ENCODE measurements around the gene BNIPL.

BNIPL gene

DNA sequence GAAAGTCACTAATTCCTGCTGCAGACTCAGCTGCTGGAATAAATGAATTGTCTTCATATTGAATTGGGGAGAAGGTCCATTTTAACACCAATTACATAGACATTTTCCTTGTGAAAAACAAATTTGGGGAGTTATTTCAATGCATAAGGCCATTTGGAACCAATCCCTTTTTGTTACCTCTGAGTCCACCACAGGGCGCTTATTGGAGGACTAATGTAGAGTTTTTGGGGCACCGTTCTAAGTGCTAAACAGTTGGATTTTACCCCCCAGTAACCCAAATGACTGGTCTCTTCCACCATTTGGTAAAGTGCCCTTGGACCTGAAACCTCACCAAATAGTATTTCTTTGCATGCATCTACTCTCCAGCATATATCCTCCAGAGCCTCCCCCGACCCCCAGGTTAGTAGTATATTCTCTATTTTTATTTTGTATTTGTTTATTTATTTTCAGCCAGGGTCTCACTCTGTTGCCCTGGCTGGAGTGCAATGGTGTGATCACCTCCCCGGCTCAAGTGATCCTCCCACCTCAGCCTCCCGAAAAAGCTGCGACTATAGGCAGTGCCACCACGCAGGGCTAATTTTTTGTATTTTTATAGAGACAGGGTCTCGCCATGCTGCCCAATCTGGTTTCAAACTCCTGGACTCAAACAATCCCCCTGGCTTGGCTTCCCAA, 26.6 kb upstream of the BNIPL start:
- no peak for DNase-seq (ENCODE audit: low read depth in 2 of 2)

DNA sequence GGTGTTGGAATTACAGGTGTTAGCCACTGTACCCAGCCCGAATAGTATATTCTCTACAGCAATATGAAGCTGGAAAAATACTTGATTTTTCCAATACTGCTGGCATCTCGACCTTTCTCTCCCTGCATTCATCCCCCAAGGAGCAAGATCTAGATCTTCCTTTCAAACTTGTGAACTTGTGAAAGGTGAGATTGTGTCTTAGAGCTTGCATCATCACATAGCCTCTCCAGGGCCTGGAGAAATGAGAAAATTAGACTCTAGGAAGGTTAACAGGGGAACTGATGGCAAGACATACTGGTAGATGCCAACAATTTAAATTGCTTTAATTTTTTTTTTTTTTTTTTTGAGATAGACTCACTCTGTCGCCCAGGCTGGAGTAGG, 26.1 kb upstream of the BNIPL start:
- no peak for DNase-seq (ENCODE audit: low read depth in 2 of 2)

GRCh38 chr1:151011154-151011850, 25.1 kb upstream of the BNIPL start:
- no peak for DNase-seq (ENCODE audit: low read depth in 2 of 2)

GRCh38 chr1:151012684-151013471, 23.5 kb upstream of the BNIPL start:
- no peak for DNase-seq (ENCODE audit: low read depth in 2 of 2)

- no peak for DNase-seq (ENCODE audit: low read depth in 2 of 2)
Measured at GRCh38 chr1:151013518-151013917, 22.9 kb upstream of the BNIPL start.

GRCh38 chr1:151024540-151025146, 11.7 kb upstream of the BNIPL start:
- peak; percentile 66 to 73 for DNase-seq (ENCODE audit: low read depth in 2 of 2)

- no peak for DNase-seq (ENCODE audit: low read depth in 2 of 2)
Measured at GRCh38 chr1:151026460-151026859, 9.9 kb upstream of the BNIPL start.

DNA sequence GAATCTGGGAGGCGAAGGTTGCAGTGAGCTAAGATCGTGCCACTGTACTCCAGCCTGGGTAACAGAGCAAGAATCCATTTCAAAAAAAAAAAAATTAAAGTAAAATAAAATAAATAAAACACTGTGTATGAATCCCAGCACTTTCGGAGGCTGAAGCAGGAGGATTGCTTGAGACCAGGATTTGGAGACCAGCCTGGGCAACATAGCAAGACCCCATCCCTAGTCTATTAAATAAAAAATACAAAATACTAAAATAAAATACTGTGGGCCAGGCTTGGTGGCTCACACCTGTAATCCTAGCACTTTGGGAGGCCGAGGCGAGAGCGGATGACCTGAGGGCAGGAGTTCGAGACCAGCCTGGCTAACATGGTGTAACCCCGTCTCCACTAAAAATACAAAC, 4.2 kb upstream of the BNIPL start:
- DNase-seq (ENCODE audit: low read depth in 2 of 2) = no peak

DNA sequence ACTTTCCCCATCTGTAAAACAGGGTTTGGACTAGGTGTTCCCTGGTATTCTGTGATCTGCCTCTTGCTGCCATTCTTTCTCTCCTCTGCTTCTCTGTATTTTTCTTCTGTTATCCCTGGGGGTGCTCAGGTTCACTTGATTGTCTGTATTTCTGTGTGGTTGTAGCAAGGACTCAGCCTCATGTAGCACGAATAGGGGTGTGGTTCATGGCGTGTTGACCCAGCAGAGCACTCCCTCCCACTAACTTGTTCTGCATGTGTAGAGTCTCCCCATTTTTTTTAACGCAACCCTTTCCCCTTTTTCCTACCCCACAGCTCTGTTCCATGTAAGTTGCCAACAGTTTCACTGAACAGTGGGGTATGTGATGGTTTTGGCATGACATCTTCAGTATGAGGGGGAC, 1.2 kb upstream of the BNIPL start:
- DNase-seq (ENCODE audit: low read depth in 2 of 2) = no peak

DNA sequence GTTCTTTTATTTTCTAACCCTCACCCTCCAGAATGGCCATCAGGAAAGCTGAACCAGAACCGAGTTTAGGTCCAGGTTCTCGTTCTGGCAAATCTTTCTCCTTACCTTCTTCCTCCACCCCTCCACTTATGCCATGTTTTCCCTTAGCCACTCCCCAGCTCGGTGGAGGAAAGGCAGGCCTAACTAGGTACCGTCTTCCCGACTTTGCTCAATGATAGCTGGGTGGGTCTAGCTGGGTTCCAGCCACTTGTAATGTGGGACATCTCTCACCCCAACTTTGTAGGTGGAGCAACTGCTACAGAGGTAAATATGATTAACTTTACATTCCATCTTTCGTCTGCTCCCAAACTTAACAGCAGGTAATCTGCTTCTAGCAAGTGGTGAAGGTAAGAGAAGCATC, 646 bp downstream of the BNIPL start:
- no peak for DNase-seq (ENCODE audit: low read depth in 2 of 2)

GRCh38 chr1:151039521-151039920, 3.1 kb downstream of the BNIPL start:
- no peak for DNase-seq (ENCODE audit: low read depth in 2 of 2)

DNA sequence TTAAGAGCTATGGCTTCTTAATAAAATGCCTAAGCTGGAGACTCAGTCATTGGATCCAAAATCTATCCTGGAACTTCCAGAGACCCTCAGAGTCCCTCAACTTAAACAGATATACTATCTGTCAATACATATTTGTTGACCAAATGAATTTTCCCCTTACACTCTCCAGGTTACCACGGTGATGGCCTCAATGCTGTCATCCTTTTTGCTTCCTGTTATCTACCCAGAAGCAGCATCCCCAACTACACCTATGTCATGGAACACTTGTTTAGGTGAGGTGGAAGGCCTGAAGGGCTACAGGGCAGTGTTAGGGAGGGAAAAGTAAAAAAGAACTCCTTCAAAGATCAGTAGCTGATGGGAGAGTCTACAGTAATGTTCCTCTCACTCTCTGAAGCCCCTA, 6.8 kb downstream of the BNIPL start:
- no peak for DNase-seq (ENCODE audit: low read depth in 2 of 2)

GRCh38 chr1:151047591-151047924, 11.2 kb downstream of the BNIPL start, which contains the start of gene C1orf56:
Gene C1orf56, plus strand, starts transcription at chr1:151047751. Its CDS starts 97 bp downstream, at chr1:151047848.
- peak; percentile 47 to 59 for DNase-seq (ENCODE audit: low read depth in 2 of 2)

DNA sequence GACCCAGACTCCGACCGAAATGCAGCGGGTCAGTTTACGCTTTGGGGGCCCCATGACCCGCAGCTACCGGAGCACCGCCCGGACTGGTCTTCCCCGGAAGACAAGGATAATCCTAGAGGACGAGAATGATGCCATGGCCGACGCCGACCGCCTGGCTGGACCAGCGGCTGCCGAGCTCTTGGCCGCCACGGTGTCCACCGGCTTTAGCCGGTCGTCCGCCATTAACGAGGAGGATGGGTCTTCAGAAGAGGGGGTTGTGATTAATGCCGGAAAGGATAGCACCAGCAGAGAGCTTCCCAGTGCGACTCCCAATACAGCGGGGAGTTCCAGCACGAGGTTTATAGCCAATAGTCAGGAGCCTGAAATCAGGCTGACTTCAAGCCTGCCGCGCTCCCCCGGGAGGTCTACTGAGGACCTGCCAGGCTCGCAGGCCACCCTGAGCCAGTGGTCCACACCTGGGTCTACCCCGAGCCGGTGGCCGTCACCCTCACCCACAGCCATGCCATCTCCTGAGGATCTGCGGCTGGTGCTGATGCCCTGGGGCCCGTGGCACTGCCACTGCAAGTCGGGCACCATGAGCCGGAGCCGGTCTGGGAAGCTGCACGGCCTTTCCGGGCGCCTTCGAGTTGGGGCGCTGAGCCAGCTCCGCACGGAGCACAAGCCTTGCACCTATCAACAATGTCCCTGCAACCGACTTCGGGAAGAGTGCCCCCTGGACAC, 11.7 kb downstream of the BNIPL start:
- DNase-seq (ENCODE audit: low read depth in 2 of 2) = peak; percentile 51 to 53

- DNase-seq (ENCODE audit: low read depth in 2 of 2) = no peak
Measured at GRCh38 chr1:151048645-151049032, 12.3 kb downstream of the BNIPL start.

GRCh38 chr1:151049458-151049857, 13.1 kb downstream of the BNIPL start:
- no peak for DNase-seq (ENCODE audit: low read depth in 2 of 2)

GRCh38 chr1:151050051-151050688, 13.8 kb downstream of the BNIPL start:
- no peak for DNase-seq (ENCODE audit: low read depth in 2 of 2)

DNA sequence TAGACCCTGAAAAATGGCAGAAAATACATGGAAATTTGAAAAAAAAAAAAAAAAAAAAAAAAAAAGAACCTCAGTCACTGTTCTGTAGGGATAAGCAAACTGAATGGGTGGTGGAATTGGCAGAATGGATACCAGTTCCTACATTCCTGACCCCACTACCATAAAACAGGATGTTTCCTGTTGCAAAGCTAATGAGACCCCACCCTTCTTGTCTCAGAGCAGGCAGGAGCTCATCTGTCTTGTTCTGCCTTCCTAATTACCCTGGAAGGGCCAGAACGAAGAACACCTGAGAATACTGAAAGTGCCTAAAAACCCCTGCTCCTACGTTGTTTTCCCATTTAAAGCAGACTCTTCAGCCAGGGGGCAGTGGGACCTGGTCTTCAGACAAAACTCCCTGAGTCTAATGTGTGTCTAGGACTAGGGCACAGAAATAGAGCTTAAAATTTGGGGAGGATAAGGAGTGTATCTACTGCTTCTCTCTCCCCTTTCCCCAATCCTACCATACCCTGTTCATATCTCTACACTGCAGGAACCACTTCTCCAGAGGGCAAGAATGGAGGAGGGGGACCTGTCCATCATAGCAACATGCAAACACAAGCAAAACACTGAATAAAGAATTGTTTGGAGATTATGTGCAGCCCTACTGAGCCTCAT, 15.1 kb downstream of the BNIPL start:
- no peak for DNase-seq (ENCODE audit: low read depth in 2 of 2)

DNA sequence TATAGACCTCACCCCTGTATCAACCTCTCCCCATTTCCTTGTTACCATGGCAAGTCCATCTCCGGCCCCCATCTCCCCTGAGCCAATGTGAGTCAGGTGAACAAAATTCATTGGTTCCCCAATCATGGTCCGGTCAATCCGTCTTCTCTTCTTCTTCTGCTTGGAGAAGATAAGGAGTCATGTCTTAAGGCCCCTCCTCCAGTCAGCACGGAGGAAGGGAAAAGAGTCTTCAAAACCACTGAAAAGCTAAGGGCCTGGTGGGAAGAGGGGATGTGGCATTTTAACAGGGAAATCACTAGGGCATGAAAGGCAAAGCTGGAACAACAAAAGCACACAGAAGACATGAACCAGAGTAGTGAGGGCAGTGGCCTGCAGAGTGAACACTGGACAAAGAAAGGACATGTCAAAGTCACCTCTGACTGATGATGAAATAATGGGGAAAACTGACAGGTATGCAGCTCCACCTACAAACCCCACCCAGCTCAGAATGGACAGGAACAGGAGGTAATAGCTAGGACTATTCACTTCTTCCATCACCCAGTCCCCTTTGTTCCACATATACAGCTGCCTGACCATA, 18.7 kb downstream of the BNIPL start:
- DNase-seq (ENCODE audit: low read depth in 2 of 2) = no peak

GRCh38 chr1:151055581-151055980, 19.2 kb downstream of the BNIPL start:
- DNase-seq (ENCODE audit: low read depth in 2 of 2) = no peak

Data from stimulated activated CD8-positive, alpha-beta memory T cell treated with anti-CD3 and anti-CD28 coated beads, Interleukin-2, amount 100 ng/mL, for 48 hours (primary cell).